Bronchial epithelial cell (primary cell): Measurements from ENCODE around the gene CACNA1E. TPM values are rescaled to one million over a fixed set of nuclear protein-coding genes. Genes with fewer than 3 reads are reported as not detected.

Source experiments
- DNase-seq: peaks from one replicate; pipeline ENCODE4 v3.0.0-alpha.2; 2010; ENCODE audit warnings: low read depth
- FAIRE-seq: peaks from 2 replicates; lab custom pipeline; 2011; peaks lifted over from hg19 to GRCh38; lab: Jason Lieb, UNC
- H3K27me3 ChIP-seq: 2 replicates; pipeline ENCODE4 v1.5.1; 2011; ENCODE audit warnings: low read length; ENCODE audit not compliant: control insufficient read depth, insufficient read depth
- H3K36me3 ChIP-seq: 2 replicates; pipeline ENCODE4 v1.5.1; 2011; ENCODE audit warnings: low read length; ENCODE audit not compliant: control insufficient read depth, insufficient read depth
- H3K4me3 ChIP-seq: 2 replicates; pipeline ENCODE4 v1.5.1; 2011; ENCODE audit warnings: mild to moderate bottlenecking, low read depth, low read length, control low read depth
- CTCF ChIP-seq: IDR thresholded peaks from 2 replicates; pipeline ENCODE4 v1.5.1; 2011; ENCODE audit warnings: mild to moderate bottlenecking, moderate library complexity, low read length, control low read depth, inconsistent platforms; ENCODE audit not compliant: insufficient read depth, severe bottlenecking
- total RNA-seq: library from RNA; depleted of rRNA; stranded (reverse); fragments of >200 nt; gene quantifications from 2 replicates; pipeline ENCODE4 v1.2.1, GENCODE V29; 2014

Gene CACNA1E
- total RNA-seq, 1 donor from 2014 or later, result not detected

GRCh38 chr1:181743878-181744312 lies 260.6 kb downstream of the CACNA1E start:
- no peaks in the 10 kb centered on the region for H3K27me3 ChIP-seq
- FAIRE-seq (no peak), DNase-seq (peak; percentile 1)
- no peak for TF ChIP-seq CTCF
- no peaks in the 10 kb centered on the region for H3K36me3 ChIP-seq
- no peak overlapping the region for H3K4me3 ChIP-seq

- FAIRE-seq (no peak), DNase-seq (peak; percentile 21)
- Histone ChIP-seq H3K36me3 (no peaks in the 10 kb centered on the region), H3K4me3 (no peak overlapping the region), H3K27me3 (no peaks in the 10 kb centered on the region)
- no peak for TF ChIP-seq CTCF
Measured at GRCh38 chr1:181746224-181746623, 262.9 kb downstream of the CACNA1E start.

GRCh38 chr1:181748013-181748412 lies 264.7 kb downstream of the CACNA1E start:
- FAIRE-seq (no peak), DNase-seq (no peak)
- Histone ChIP-seq H3K27me3 (no peaks in the 10 kb centered on the region), H3K4me3 (no peak overlapping the region), H3K36me3 (no peaks in the 10 kb centered on the region)
- TF ChIP-seq CTCF, result no peak

- H3K4me3 ChIP-seq, result no peak overlapping the region
- H3K27me3 ChIP-seq, result no peaks in the 10 kb centered on the region
- no peaks in the 10 kb centered on the region for H3K36me3 ChIP-seq
- TF ChIP-seq CTCF, result no peak
- FAIRE-seq (no peak), DNase-seq (no peak)
Measured at GRCh38 chr1:181754103-181754502, 270.8 kb downstream of the CACNA1E start.

GRCh38 chr1:181759481-181759880 lies 276.2 kb downstream of the CACNA1E start:
- H3K4me3 ChIP-seq, result no peak overlapping the region
- no peak for TF ChIP-seq CTCF
- no peaks in the 10 kb centered on the region for H3K27me3 ChIP-seq
- FAIRE-seq, result no peak
- DNase-seq, result no peak
- no peaks in the 10 kb centered on the region for H3K36me3 ChIP-seq

GRCh38 chr1:181763736-181764135 lies 280.4 kb downstream of the CACNA1E start:
- H3K4me3 ChIP-seq, result no peak overlapping the region
- TF ChIP-seq CTCF, result no peak
- no peak for FAIRE-seq
- no peaks in the 10 kb centered on the region for H3K27me3 ChIP-seq
- peak; percentile 63 for DNase-seq
- no peaks in the 10 kb centered on the region for H3K36me3 ChIP-seq
